ENCODE results near the gene RBMS3. TPM values are rescaled to one million over a fixed set of nuclear protein-coding genes. Genes with fewer than 3 reads are reported as not detected.

Gene RBMS3
- total RNA-seq, 1 donor from 2014 or later, result 65.1 TPM

DNA sequence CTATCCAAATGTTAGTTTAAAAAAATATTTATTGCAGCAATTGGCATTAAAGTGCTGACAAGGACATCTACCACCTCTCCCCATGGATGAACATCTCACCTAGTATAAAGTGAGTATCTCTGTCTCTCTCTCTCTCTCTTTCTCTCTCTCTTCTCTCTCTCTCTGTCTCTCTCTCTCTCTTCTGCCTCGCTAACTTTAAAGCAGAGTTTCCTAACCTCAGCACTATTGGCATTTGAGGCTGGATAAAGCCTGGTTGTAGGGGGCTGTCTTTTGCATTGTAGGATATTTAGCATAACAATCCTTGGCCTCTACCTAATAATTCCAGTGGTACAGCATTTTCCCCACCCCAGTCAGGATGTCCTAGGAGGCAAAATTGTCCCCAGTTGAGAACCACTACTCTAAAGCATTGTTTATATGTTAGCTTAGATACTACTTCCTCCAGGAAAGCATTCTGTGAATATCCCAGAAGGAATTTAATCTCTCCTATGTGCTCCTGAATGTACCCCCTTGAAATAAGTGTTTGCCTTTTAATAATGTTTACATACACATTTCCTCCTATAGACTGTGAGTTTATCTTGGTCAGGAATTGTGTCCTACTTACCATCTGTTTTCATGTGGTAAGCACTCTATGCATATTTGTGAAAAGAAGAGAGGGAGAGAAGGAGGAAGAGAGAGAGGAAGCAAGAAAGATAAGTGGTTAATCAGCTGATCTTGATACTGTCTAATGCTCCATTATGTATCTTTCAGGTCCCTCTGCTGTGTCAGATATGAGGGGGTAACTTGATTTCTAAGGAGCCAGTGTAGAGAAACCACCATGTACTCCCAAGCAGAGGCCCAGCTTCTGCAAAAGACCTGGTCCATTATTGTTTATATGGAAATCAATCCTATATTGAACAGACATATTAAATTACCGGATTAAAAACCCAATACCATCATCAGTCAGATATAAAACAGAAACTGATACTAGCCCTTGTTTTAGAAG, 346.6 kb downstream of the RBMS3 start:
- TF ChIP-seq, protein P1, sequence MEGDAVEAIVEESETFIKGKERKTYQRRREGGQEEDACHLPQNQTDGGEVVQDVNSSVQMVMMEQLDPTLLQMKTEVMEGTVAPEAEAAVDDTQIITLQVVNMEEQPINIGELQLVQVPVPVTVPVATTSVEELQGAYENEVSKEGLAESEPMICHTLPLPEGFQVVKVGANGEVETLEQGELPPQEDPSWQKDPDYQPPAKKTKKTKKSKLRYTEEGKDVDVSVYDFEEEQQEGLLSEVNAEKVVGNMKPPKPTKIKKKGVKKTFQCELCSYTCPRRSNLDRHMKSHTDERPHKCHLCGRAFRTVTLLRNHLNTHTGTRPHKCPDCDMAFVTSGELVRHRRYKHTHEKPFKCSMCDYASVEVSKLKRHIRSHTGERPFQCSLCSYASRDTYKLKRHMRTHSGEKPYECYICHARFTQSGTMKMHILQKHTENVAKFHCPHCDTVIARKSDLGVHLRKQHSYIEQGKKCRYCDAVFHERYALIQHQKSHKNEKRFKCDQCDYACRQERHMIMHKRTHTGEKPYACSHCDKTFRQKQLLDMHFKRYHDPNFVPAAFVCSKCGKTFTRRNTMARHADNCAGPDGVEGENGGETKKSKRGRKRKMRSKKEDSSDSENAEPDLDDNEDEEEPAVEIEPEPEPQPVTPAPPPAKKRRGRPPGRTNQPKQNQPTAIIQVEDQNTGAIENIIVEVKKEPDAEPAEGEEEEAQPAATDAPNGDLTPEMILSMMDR (IDR thresholded peaks at IDR 0.05; ENCODE audit: partially characterized antibody, unreplicated experiment), result no peak
- DNase-seq, result no peak
- H3K4me3 Mint-ChIP-seq (ENCODE audit: unreplicated experiment), result no peak overlapping the region
- no peaks in the 10 kb centered on the region for H3K9me3 Mint-ChIP-seq (ENCODE audit: unreplicated experiment)
- peaks cover 15% of the 10 kb centered on the region for H3K4me1 Mint-ChIP-seq (ENCODE audit: low read depth, unreplicated experiment)
- H3K27me3 Mint-ChIP-seq (ENCODE audit: unreplicated experiment), result no peaks in the 10 kb centered on the region
- no peak overlapping the region for H3K27ac Mint-ChIP-seq (ENCODE audit: unreplicated experiment)
- no peaks in the 10 kb centered on the region for H3K36me3 Mint-ChIP-seq (ENCODE audit: unreplicated experiment)

DNA sequence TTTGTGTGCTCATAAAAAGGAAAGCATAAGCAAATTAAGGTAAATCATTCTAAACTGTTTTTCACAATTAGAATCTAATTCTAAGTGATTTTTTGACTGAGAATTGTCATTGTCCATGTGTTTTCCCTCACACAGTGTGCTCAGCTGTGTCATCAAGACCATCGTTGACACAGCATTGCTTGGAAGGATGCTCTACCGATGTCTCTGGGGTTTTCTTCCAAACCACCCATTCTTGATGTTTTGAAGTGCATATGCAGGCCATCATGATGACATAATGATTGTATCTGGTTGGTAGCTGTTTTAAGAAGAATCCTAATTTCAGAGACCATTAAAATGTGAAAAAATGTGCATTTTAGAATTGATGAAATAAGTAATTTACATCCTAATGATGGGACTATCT, 347.9 kb downstream of the RBMS3 start:
- Mint-ChIP-seq H3K27ac (ENCODE audit: unreplicated experiment) (no peak overlapping the region), H3K4me3 (ENCODE audit: unreplicated experiment) (no peak overlapping the region), H3K36me3 (ENCODE audit: unreplicated experiment) (no peaks in the 10 kb centered on the region), H3K4me1 (ENCODE audit: low read depth, unreplicated experiment) (peaks cover 15% of the 10 kb centered on the region), H3K9me3 (ENCODE audit: unreplicated experiment) (no peaks in the 10 kb centered on the region), H3K27me3 (ENCODE audit: unreplicated experiment) (no peaks in the 10 kb centered on the region)
- TF ChIP-seq, protein P1 (IDR thresholded peaks at IDR 0.05; ENCODE audit: partially characterized antibody, unreplicated experiment), result no peak
- DNase-seq, result no peak

DNA sequence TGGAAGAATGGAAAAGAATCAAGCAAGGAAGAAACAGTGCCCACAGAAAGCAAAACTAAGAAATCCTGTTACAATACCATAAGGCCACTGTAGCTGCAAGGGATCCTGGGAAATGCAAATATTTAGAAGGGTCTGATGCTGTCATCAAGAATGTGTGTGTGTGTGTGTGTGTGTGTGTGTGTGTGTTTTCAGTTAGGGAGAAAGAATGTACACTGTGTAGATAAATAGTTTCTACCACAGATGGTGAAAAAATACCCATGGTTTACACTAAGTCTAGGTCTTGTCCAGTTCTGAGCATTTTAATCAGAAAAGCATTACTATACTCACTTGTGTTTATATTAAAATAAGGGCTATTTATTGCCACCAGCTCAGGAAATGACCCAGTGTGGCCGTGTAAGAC, 355.0 kb downstream of the RBMS3 start:
- no peaks in the 10 kb centered on the region for H3K36me3 Mint-ChIP-seq (ENCODE audit: unreplicated experiment)
- TF ChIP-seq, protein P1 (IDR thresholded peaks at IDR 0.05; ENCODE audit: partially characterized antibody, unreplicated experiment), result no peak
- H3K4me3 Mint-ChIP-seq (ENCODE audit: unreplicated experiment), result no peak overlapping the region
- H3K27ac Mint-ChIP-seq (ENCODE audit: unreplicated experiment), result no peak overlapping the region
- H3K27me3 Mint-ChIP-seq (ENCODE audit: unreplicated experiment), result no peaks in the 10 kb centered on the region
- no peaks in the 10 kb centered on the region for H3K9me3 Mint-ChIP-seq (ENCODE audit: unreplicated experiment)
- H3K4me1 Mint-ChIP-seq (ENCODE audit: low read depth, unreplicated experiment), result peaks cover 5% of the 10 kb centered on the region
- no peak for DNase-seq

DNA sequence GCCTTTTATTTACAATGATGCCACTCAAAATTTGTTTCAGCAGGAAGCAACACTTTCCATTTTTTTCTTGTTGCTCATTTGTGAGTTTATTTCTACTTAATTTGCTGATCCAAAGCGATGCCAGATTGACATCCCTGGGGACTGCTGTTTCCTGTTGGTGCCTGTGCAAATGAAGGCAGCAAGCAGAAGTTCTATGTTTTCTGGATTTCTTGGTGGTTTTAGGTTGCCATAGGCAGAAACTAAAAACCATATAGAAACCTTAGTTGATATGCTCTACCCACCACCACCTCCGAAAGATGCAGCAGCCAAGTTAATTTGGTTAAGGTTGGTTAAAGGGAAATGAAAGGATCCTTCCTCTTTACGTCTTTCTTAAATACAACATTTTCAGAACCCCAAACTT, 356.2 kb downstream of the RBMS3 start:
- H3K27ac Mint-ChIP-seq (ENCODE audit: unreplicated experiment), result no peak overlapping the region
- no peak overlapping the region for H3K4me3 Mint-ChIP-seq (ENCODE audit: unreplicated experiment)
- H3K27me3 Mint-ChIP-seq (ENCODE audit: unreplicated experiment), result no peaks in the 10 kb centered on the region
- no peaks in the 10 kb centered on the region for H3K9me3 Mint-ChIP-seq (ENCODE audit: unreplicated experiment)
- TF ChIP-seq, protein P1 (IDR thresholded peaks at IDR 0.05; ENCODE audit: partially characterized antibody, unreplicated experiment), result no peak
- no peaks in the 10 kb centered on the region for H3K36me3 Mint-ChIP-seq (ENCODE audit: unreplicated experiment)
- no peak for DNase-seq
- H3K4me1 Mint-ChIP-seq (ENCODE audit: low read depth, unreplicated experiment), result no peaks in the 10 kb centered on the region
